ENCODE data around the gene WNT7A.

The WNT7A gene

GRCh38 chr3:13884851-13885703 is 5.2 kb upstream of the WNT7A start:
- DNase-seq (ENCODE audit: low read depth) = peak; percentile 42

- DNase-seq (ENCODE audit: low read depth) = no peak
Measured at GRCh38 chr3:13883681-13884080, 3.8 kb upstream of the WNT7A start.

- DNase-seq (ENCODE audit: low read depth) = no peak
Measured at GRCh38 chr3:13882876-13883275, 3.0 kb upstream of the WNT7A start.

GRCh38 chr3:13881536-13882410 is 1.9 kb upstream of the WNT7A start:
- DNase-seq (ENCODE audit: low read depth) = no peak

- DNase-seq (ENCODE audit: low read depth) = no peak
Measured at GRCh38 chr3:13880811-13881156, 913 bp upstream of the WNT7A start.

- no peak for DNase-seq (ENCODE audit: low read depth)
Measured at GRCh38 chr3:13879102-13879945, 547 bp downstream of the WNT7A start.

- DNase-seq (ENCODE audit: low read depth) = no peak
Measured at GRCh38 chr3:13878281-13879101, 1.4 kb downstream of the WNT7A start.

GRCh38 chr3:13877911-13878280 is 2.0 kb downstream of the WNT7A start:
- DNase-seq (ENCODE audit: low read depth) = no peak

GRCh38 chr3:13876451-13877100 is 3.3 kb downstream of the WNT7A start:
- no peak for DNase-seq (ENCODE audit: low read depth)

- DNase-seq (ENCODE audit: low read depth) = no peak
Measured at GRCh38 chr3:13874891-13875290, 5.0 kb downstream of the WNT7A start.

GRCh38 chr3:13873818-13874217 is 6.1 kb downstream of the WNT7A start:
- DNase-seq (ENCODE audit: low read depth) = no peak

GRCh38 chr3:13872451-13872850 is 7.4 kb downstream of the WNT7A start:
- no peak for DNase-seq (ENCODE audit: low read depth)

- no peak for DNase-seq (ENCODE audit: low read depth)
Measured at GRCh38 chr3:13871791-13872190, 8.1 kb downstream of the WNT7A start.

GRCh38 chr3:13870902-13871301 is 9.0 kb downstream of the WNT7A start:
- DNase-seq (ENCODE audit: low read depth) = no peak

GRCh38 chr3:13869761-13870343 is 10.0 kb downstream of the WNT7A start:
- DNase-seq (ENCODE audit: low read depth) = no peak

GRCh38 chr3:13868844-13869724 is 10.8 kb downstream of the WNT7A start:
- DNase-seq (ENCODE audit: low read depth) = no peak

- DNase-seq (ENCODE audit: low read depth) = no peak
Measured at GRCh38 chr3:13867732-13868131, 12.1 kb downstream of the WNT7A start.

GRCh38 chr3:13866041-13866965 is 13.6 kb downstream of the WNT7A start:
- DNase-seq (ENCODE audit: low read depth) = no peak

All from ELR (cell line).